ENCODE data around the gene DYNC1LI2. TPM values are rescaled to one million over a fixed set of nuclear protein-coding genes. Genes with fewer than 3 reads are reported as not detected.

DYNC1LI2 gene
- total and polyA plus RNA-seq, 10 of the 15 experiments (the other 5 are each of a cell fraction or from before 2014, with no cell fraction given), result 6.0 to 46.5 (median 33.7) TPM

- Histone ChIP-seq H4K20me1 (ENCODE audit: control insufficient read depth, insufficient read depth) (no peaks in the 10 kb centered on the region), H2AFZ (ENCODE audit: control insufficient read depth, low read depth, low read length) (no peak overlapping the region), H3K36me3 (ENCODE audit: control insufficient read depth in 2 of 2, insufficient read depth in 2 of 2, low read length in 1 of 2) (no peaks in the 10 kb centered on the region), H3K27me3 (replicated peaks in 1 of 2; ENCODE audit: control insufficient read depth in 2 of 2, insufficient read depth in 2 of 2, low read length in 1 of 2) (no peaks in the 10 kb centered on the region), H3K4me2 (ENCODE audit: control insufficient read depth, insufficient read depth) (no peak overlapping the region), H3K9ac (ENCODE audit: control insufficient read depth, insufficient read depth, low read length) (no peak overlapping the region), H3K79me2 (ENCODE audit: control insufficient read depth, insufficient read depth, low read length) (no peaks in the 10 kb centered on the region), H3K27ac (ENCODE audit: control insufficient read depth, insufficient read depth) (no peak overlapping the region), H3K4me3 (no peak overlapping the region), H3K9me3 (replicated peaks; ENCODE audit: control insufficient read depth, insufficient read depth, low read length) (no peaks in the 10 kb centered on the region), H3K4me1 (ENCODE audit: control insufficient read depth, insufficient read depth, low read length) (no peaks in the 10 kb centered on the region)
- intact Hi-C loops (cut with micrococcal nuclease; ENCODE audit: unreplicated experiment), result no loop called here
- TF ChIP-seq EZH2 (IDR thresholded peaks at IDR 0.05; ENCODE audit: borderline replicate concordance, control insufficient read depth, low read depth, low read length), result no peak
- no peak for TF ChIP-seq CREM (IDR thresholded peaks at IDR 0.05; ENCODE audit: low read depth)
- TF ChIP-seq, protein P1, sequence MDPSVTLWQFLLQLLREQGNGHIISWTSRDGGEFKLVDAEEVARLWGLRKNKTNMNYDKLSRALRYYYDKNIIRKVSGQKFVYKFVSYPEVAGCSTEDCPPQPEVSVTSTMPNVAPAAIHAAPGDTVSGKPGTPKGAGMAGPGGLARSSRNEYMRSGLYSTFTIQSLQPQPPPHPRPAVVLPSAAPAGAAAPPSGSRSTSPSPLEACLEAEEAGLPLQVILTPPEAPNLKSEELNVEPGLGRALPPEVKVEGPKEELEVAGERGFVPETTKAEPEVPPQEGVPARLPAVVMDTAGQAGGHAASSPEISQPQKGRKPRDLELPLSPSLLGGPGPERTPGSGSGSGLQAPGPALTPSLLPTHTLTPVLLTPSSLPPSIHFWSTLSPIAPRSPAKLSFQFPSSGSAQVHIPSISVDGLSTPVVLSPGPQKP (IDR thresholded peaks at IDR 0.05; ENCODE audit: low read depth, low read length), result no peak
- TF ChIP-seq, protein P2, sequence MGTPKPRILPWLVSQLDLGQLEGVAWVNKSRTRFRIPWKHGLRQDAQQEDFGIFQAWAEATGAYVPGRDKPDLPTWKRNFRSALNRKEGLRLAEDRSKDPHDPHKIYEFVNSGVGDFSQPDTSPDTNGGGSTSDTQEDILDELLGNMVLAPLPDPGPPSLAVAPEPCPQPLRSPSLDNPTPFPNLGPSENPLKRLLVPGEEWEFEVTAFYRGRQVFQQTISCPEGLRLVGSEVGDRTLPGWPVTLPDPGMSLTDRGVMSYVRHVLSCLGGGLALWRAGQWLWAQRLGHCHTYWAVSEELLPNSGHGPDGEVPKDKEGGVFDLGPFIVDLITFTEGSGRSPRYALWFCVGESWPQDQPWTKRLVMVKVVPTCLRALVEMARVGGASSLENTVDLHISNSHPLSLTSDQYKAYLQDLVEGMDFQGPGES (IDR thresholded peaks at IDR 0.05), result no peak
- ChIA-PET POLR2A (no interaction called here), RAD21 (ENCODE audit: unreplicated experiment) (no interaction called here), CTCF (no interaction called here), SMC1A (ENCODE audit: uncharacterized antibody, unreplicated experiment) (no interaction called here)
- ATAC-seq, result no peak
- in situ Hi-C loops (cut with MboI), result no loop called here
- no TSS peak for BruUV-seq (replicated peaks)
- 28% methylated on average over 4 of the region's 4 CpGs for WGBS (ENCODE audit: insufficient coverage, insufficient replicate concordance, low lambda C conversion rate, missing lambda C conversion rate)
- no peak for FAIRE-seq
- no peak for DNase-seq (ENCODE audit: low read depth, low spot score)
These were observed 69.7 kb downstream of the DYNC1LI2 start for GRCh38 chr16:66681676-66682075.

DNA sequence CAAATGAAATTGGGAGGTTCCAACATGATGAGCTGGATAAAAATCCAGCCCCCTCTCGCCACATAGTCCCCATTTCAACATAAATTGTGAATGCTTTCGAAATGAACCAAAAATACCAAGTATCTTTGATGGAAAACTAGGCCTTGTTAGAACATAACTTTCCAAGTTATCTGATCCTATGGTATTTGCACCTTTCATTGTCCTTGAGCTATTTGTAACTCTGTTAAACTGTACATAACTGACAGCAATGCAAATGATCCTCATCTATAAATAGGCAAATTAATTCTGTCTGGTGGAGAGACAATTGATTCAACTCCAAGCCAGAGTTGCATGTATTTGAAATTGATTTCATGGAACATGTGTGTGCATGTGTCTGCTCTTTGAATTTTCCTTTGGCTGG is 73.1 kb downstream of the DYNC1LI2 start:
- no peak overlapping the region for H2AFZ ChIP-seq (ENCODE audit: control insufficient read depth, low read depth, low read length)
- H3K9ac ChIP-seq (ENCODE audit: control insufficient read depth, insufficient read depth, low read length), result no peak overlapping the region
- no peaks in the 10 kb centered on the region for H3K27me3 ChIP-seq (replicated peaks in 1 of 2; ENCODE audit: control insufficient read depth in 2 of 2, insufficient read depth in 2 of 2, low read length in 1 of 2)
- H3K9me3 ChIP-seq (replicated peaks; ENCODE audit: control insufficient read depth, insufficient read depth, low read length), result no peaks in the 10 kb centered on the region
- intact Hi-C loops (cut with micrococcal nuclease; ENCODE audit: unreplicated experiment) (no loop called here), in situ Hi-C loops (cut with MboI) (no loop called here)
- BruUV-seq (replicated peaks), result no TSS peak
- H3K4me1 ChIP-seq (ENCODE audit: control insufficient read depth, insufficient read depth, low read length), result no peaks in the 10 kb centered on the region
- no peaks in the 10 kb centered on the region for H3K36me3 ChIP-seq (ENCODE audit: control insufficient read depth in 2 of 2, insufficient read depth in 2 of 2, low read length in 1 of 2)
- no peak overlapping the region for H3K27ac ChIP-seq (ENCODE audit: control insufficient read depth, insufficient read depth)
- no peak overlapping the region for H3K4me2 ChIP-seq (ENCODE audit: control insufficient read depth, insufficient read depth)
- SMC1A ChIA-PET (ENCODE audit: uncharacterized antibody, unreplicated experiment), result interaction anchor here (0.6 kb wide), 1 partner anchor 194 kb away, joined by 3 read pairs; no protein-coding TSS in a partner anchor
- no peak overlapping the region for H3K4me3 ChIP-seq
- no peak for ATAC-seq
- CTCF ChIA-PET, result interaction anchor here (1.2 kb wide), 2 partner anchors 15 to 27 kb away, joined by 3 to 5 read pairs; no protein-coding TSS in a partner anchor
- H4K20me1 ChIP-seq (ENCODE audit: control insufficient read depth, insufficient read depth), result no peaks in the 10 kb centered on the region
- 0% methylated on average over 2 of the region's 2 CpGs for WGBS (ENCODE audit: insufficient coverage, insufficient replicate concordance, low lambda C conversion rate, missing lambda C conversion rate)
- FAIRE-seq, result no peak
- RAD21 ChIA-PET (ENCODE audit: unreplicated experiment), result no interaction called here
- no peaks in the 10 kb centered on the region for H3K79me2 ChIP-seq (ENCODE audit: control insufficient read depth, insufficient read depth, low read length)
- DNase-seq (ENCODE audit: low read depth, low spot score), result no peak
- POLR2A ChIA-PET, result no interaction called here
- no peak for TF ChIP-seq PKNOX1 (IDR thresholded peaks at IDR 0.05)
- TF ChIP-seq ZNF592 (IDR thresholded peaks at IDR 0.05), result no peak
- no peak for TF ChIP-seq SMAD1 (IDR thresholded peaks at IDR 0.05; ENCODE audit: low read depth, partially characterized antibody)
